H4 (cell line): ENCODE results near the gene SMOC2. TPM values are rescaled to one million over a fixed set of nuclear protein-coding genes. Genes with fewer than 3 reads are reported as not detected.

Source experiments
- DNase-seq: peaks from one replicate; pipeline ENCODE4 v3.0.0-alpha.2; 2015; ENCODE audit warnings: low spot score
- total RNA-seq: library from RNA; depleted of rRNA; stranded (reverse); fragments of >200 nt; shearing (Covaris generic); gene quantifications from 2 replicates; pipeline ENCODE4 v1.2.3, GENCODE V29; 2014; rRNA removed

The SMOC2 gene
- total RNA-seq, 1 experiment from 2014 or later, result 0.08 TPM

DNA sequence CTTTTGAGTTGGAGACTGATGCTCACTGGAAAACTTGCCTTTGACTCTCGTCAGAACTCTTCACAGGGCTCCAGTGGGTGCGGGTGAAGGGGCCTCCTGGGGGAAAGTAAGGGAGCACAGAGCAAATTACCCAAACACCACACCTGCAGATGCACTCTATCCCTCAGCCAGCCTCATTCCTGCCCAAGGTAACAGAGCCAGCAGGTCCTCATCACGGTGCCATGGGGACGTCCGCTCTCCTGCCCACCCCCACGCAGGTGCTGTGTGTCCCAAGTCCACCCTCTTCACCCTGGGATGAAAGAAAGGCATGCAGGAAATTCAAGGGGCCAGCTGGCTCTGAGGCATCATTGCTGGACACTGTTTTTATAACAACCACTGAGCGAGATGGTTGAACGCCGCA is 269.0 kb downstream of the SMOC2 start:
- no peak for DNase-seq

- no peak for DNase-seq
Observed at GRCh38 chr6:168711049-168711640, 270.2 kb downstream of the SMOC2 start.

DNA sequence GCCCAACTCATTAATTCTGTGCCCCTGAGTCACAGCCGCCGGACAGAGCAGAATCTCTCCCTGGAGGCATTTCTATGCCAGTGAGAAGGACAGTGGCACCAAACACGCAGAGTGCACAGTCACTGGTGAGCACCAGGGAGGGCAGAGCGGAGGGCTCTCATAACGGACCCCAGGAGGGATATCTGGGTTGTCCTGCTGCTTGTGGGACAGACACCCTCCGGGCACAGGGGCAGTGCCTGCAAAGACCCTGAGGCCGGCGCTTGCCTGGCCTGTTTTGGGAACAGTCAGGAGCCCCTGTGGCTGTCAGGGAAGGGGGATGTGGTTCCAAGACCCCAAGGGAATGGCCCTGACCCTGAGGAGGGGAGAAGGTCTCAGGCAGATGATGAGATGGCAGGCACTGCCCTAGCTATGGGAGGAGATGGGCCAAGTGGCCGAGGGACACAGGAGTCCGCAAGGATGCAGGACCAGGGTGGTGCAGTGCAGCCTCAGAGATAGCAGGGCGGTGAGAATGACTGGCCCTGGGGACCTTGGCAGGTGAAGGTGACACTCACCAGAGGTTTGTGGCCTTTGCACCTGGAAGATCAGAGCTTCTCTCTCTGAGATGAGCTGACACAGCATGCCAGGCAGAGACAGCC is 270.8 kb downstream of the SMOC2 start:
- no peak for DNase-seq

DNA sequence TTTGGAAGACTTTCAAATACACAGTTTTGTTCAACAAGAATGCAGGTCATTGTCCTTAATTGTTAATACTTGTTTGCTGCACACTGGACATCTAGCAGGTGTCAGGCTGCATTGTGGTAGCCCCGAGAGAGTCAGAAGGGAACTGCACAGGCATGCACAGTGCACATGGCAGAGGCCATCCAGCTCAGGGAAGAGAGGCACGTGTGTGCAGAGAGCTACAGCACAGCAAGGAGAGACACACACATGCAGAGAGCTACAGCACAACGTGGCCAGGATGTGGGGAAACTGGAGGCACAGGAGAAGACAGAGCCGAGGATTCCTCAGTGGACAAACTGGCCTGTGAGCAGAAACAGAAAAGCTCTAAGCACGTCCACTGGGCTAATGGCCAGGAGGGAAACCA is 272.0 kb downstream of the SMOC2 start:
- no peak for DNase-seq

DNA sequence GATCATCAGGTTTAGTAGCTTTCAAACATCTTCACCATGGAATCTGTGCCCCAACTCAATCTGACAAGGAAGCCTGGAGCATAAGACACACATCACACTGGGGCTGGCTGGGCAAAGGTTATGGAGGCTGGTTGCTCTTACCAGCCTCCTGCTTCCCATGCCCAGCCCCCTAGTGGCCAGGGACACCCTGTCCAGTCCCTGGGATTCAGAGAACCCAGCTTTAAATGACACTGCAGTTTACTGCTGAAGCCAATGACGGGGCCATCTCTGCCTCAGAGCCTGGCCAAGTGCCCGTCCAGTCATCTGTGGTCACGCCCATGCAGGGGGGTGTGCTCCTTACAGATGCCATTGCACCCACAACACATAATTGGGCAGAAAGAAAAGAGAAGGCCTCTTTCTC is 272.9 kb downstream of the SMOC2 start:
- DNase-seq, result peak; percentile 46

DNA sequence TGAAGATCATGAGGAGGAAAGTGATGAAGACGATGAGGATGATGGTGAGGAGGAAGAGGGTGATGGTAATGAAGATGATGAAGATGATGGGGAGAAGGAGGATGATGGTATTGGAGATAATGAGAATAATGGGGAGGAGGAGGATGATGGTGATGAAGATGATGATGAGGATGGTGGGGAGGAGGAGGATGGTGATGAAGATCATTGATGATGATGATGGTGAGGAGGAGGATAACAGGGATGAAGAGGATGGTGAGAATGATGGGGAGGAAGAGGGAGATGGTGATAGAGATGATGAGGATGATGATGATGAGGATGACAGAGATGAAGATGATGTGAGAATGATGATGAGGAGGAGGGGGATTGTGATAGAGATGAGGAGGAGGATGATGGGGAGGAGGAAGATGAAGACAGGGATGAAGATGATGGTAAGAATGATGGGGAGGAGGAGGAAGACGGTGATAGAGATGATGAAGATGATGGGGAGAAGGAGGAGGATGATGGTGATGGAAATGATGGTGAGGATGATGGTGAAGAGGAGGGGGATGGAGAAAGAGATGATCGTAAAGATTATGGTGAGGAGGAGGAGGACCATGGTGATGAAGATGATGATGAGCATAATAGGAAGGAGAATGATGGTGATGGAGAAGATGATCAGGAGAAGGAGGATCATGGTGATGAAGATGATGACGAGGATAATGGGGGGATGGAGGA is 273.7 kb downstream of the SMOC2 start:
- DNase-seq, result no peak

DNA sequence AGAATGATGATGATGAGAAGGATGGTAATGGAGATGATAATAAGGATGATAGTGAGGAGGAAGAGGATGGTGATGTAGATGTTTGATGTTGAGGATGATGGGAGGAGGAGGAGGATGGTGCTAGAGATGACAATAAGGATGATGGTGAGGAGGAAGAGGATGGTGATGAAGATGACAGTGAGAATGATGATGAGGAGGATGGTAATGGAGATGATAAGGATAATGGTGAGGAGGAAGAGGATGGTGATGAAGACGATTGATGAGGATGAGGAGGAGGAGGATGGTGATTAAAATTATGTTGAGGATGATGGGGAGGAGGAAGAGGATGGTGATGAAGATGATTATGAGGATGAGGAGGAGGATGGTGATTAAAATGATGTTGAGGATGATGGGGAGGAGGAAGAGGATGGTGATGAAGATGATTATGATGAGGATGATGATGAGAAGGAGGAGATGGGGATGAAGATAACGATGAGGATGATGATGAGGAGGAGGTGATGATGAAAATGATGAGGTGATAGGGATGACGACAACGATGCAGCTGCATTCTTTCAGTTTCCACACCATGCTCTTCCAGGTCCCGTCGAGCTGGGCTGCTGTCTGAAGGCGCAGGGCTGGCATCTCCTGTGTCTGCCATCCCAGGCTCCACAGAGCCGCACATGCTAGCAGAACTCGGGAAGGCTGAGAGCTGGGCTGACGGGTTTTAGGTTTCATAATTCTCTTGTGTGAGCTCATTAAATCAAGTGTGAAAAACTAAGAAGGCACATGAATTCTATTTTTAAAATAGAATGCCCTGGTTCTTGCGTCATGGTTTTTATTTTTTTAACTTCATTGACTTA is 274.9 kb downstream of the SMOC2 start:
- no peak for DNase-seq

DNA sequence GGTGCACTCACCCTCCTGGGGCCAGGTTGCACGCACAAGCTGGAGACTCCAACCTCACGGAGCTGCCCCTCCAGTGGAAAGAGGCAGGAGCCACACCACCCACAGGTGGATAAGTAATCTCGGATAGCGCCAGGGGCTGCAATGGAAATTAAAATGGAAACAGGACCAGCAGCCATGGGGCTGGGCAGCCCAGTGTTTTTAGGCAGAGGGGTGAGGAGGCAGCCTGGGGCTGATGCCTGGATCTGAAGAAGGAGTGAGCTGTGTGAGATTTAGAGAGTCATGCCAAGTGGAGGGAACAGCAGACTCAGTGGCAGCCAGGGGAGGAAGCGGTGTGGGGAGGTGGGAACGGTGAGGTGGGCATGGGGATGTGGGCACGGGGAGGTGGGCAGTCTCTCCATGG is 275.6 kb downstream of the SMOC2 start:
- no peak for DNase-seq

- no peak for DNase-seq
Observed at GRCh38 chr6:168717491-168717890, 276.5 kb downstream of the SMOC2 start.

Other genes with a start within 250 kb of the SMOC2 start
- gene DACT2, start 121.4 kb upstream of the SMOC2 start, total RNA-seq, result not detected in 2 replicates